Kidney epithelial cell (primary cell): ENCODE measurements around the gene CAPN11. TPM values are rescaled to one million over a fixed set of nuclear protein-coding genes. Genes with fewer than 3 reads are reported as not detected.
"Not testable (repeated sequence)": the region's sequence is repeated elsewhere in the genome, so short reads cannot be mapped to it uniquely, and the experiment has no call there.

ENCODE experiments used
- DNase-seq: peaks from one replicate; pipeline ENCODE4 v3.0.0-alpha.2; 2010; ENCODE audit warnings: low read depth
- H3K27me3 ChIP-seq: 2 replicates; pipeline ENCODE4 v1.6.0; 2011; ENCODE audit warnings: low read length; ENCODE audit not compliant: control insufficient read depth, insufficient read depth
- H3K36me3 ChIP-seq: 2 replicates; pipeline ENCODE4 v1.5.1; 2011; ENCODE audit warnings: low read length; ENCODE audit not compliant: control insufficient read depth, insufficient read depth
- H3K4me3 ChIP-seq: 2 replicates; pipeline ENCODE4 v1.5.1; 2011; ENCODE audit warnings: low read depth, mild to moderate bottlenecking, control low read depth, low read length
- total RNA-seq: library from RNA; depleted of rRNA; stranded (reverse); fragments of >200 nt; gene quantifications from 2 replicates; pipeline ENCODE4 v1.2.3, GENCODE V29; 2015
- TF ChIP-seq, protein P1 (sequence below): IDR thresholded peaks from 2 replicates; pipeline ENCODE4 v1.5.1; 2011; ENCODE audit warnings: mild to moderate bottlenecking, moderate library complexity, low read length, control low read depth, inconsistent platforms; ENCODE audit not compliant: insufficient read depth, poor library complexity, severe bottlenecking

The CAPN11 gene
- total RNA-seq, 1 donor from 2014 or later = not detected

DNA sequence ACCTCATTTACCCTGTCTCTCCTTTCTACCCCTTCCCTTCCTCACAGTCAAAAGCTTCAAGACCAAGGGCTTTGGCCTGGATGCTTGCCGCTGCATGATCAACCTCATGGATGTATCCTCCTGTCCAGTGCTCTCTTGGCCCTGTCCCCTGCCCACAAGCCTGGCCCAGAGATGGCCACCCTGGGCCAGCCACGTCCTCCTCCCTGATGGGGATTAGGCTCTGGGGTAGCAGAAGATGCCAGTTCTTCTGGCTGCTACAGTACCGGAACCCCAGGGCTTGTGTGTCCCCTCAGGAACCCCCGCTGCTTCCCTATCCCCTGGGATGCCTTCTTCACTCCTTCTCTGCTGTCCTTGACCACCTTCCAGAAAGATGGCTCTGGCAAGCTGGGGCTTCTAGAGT, 22.3 kb downstream of the CAPN11 start:
- Histone ChIP-seq H3K27me3 (peaks cover 4% of the 10 kb centered on the region), H3K4me3 (no peak overlapping the region), H3K36me3 (no peaks in the 10 kb centered on the region)
- TF ChIP-seq, protein P1, sequence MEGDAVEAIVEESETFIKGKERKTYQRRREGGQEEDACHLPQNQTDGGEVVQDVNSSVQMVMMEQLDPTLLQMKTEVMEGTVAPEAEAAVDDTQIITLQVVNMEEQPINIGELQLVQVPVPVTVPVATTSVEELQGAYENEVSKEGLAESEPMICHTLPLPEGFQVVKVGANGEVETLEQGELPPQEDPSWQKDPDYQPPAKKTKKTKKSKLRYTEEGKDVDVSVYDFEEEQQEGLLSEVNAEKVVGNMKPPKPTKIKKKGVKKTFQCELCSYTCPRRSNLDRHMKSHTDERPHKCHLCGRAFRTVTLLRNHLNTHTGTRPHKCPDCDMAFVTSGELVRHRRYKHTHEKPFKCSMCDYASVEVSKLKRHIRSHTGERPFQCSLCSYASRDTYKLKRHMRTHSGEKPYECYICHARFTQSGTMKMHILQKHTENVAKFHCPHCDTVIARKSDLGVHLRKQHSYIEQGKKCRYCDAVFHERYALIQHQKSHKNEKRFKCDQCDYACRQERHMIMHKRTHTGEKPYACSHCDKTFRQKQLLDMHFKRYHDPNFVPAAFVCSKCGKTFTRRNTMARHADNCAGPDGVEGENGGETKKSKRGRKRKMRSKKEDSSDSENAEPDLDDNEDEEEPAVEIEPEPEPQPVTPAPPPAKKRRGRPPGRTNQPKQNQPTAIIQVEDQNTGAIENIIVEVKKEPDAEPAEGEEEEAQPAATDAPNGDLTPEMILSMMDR = no peak
- no peak for DNase-seq

DNA sequence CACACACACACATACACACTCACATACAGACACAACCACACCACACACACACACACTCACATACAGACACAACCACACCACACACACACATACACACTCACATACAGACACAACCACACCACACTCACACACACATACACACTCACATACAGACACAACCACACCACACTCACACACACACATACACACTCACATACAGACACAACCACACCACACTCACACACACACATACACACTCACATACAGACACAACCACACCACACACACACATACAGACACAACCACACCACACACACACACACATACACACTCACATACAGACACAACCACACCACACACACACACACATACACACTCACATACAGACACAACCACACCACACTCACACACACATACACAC, 23.2 kb downstream of the CAPN11 start:
- H3K4me3 ChIP-seq, H3K36me3 ChIP-seq, H3K27me3 ChIP-seq, DNase-seq: not testable (repeated sequence)

DNA sequence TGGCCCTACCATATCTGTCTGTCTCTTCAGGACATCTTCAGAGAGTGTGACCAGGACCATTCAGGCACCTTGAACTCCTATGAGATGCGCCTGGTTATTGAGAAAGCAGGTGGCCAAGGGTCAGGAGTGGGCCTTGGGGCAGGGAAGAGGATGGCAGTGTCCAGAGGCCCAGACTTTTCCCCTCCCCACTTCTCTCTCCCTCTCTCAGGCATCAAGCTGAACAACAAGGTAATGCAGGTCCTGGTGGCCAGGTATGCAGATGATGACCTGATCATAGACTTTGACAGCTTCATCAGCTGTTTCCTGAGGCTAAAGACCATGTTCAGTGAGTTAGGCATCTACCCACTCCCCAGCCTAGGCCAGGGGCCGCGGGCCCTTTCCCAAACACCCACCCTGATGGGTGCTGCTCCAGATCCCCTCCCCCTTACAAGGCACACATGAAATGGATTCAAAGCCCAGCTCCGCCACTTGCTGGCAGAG, 24.3 kb downstream of the CAPN11 start:
- H3K4me3 ChIP-seq = no peak overlapping the region
- no peak for DNase-seq
- H3K36me3 ChIP-seq = no peaks in the 10 kb centered on the region
- H3K27me3 ChIP-seq = peaks cover 6% of the 10 kb centered on the region
- TF ChIP-seq, protein P1 = no peak

DNA sequence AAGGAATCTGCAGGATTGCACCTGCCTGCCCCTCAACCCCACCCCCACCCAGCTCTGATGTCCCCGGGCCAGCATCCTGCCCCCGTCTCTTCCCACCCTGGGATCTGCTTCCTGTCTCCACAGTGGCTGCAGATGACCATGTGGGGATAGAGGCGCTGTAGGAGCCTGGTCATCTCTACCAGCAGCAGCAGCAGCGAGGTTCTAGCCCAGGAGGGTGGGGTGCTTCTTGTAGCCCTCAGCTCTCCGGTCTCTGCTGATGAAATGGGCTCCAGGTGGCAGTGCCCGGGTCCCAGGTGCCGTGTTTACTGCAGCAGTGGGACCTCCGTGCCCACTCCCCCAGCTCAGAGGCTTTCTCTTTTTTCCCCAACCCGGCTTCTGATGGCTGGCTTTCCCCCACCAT, 25.2 kb downstream of the CAPN11 start:
- H3K36me3 ChIP-seq = no peaks in the 10 kb centered on the region
- no peak overlapping the region for H3K4me3 ChIP-seq
- TF ChIP-seq, protein P1 = no peak
- peaks cover 6% of the 10 kb centered on the region for H3K27me3 ChIP-seq
- no peak for DNase-seq

DNA sequence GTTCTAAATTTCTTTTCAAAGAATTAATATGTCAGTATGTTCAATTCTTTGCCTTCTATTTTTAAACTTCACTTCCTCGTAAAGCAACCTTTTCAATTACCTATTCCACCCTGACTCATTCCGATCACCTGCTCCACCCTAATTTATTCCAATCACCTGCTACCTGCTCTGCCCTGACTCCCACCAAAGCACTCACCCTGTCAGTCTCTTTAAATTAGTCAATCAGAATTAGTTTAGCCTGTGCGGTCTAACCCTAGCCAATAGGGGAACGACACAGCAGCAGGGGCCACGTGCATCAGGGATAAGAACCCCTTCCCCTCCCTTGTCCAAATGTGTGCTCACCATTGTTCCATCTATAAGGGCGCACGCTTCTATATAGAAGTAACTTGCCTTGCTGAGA, 26.7 kb downstream of the CAPN11 start:
- not testable (repeated sequence) for H3K36me3 ChIP-seq, H3K27me3 ChIP-seq, DNase-seq, H3K4me3 ChIP-seq

DNA sequence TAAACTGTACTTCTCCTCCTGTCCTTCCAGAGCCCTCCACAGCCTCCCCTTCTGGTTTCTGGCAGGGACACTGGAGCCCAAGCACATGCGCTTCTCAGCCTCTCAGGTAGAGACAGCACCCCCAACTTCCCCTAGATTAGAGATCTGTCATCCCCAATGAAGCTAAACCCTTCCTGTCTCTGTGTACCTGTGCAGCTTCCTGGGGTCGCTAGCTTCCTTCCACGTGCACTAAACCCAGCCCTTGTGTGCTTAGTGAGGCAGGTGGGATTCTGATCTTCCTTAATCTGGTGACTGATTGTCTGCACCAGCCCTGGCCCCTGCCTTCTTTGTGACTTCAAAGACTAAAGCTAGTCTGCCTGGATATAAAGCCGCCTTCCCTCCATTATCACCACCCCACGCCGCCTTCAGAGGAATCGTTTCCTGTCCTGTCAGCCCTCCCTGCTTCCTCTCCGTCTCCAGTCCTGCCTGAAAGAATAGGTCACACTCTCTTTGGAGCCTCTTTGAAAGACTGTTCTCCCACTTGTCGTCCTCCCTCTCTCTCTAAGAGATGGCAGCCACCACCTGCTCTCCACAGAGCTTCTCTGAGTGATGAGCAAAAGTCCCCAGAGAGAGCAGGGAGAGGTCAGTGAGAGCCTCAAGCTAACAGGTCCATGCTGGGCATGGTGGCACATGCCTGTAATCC, 27.5 kb downstream of the CAPN11 start:
- no peaks in the 10 kb centered on the region for H3K36me3 ChIP-seq
- H3K27me3 ChIP-seq = peaks cover 6% of the 10 kb centered on the region
- TF ChIP-seq, protein P1 = no peak
- no peak overlapping the region for H3K4me3 ChIP-seq
- DNase-seq = no peak

DNA sequence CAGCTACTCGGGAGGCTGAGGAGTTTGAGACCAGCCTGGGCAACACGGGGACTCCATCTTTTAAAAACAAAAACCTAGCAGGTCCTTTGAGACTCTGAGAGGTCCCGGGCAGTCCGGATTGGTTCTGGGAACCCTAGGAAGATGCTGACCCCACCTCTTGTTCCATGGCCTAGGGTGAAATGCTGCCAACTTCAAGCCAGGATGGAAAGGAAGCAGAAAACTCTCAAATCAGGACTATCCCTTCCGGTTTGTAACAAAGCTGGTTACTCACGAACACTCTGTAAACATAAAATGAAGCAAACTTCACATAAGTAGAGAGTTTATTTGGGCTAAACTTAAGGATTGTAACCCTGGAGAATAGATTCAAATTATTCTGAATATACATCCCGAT, 28.0 kb downstream of the CAPN11 start:
- TF ChIP-seq, protein P1 = no peak
- DNase-seq = no peak
- Histone ChIP-seq H3K27me3 (peaks cover 6% of the 10 kb centered on the region), H3K4me3 (no peak overlapping the region), H3K36me3 (no peaks in the 10 kb centered on the region)
